Activated CD8-positive, alpha-beta memory T cell treated with anti-CD3 and anti-CD28 coated beads for 1 hour (primary cell): ENCODE results near the gene PSMB2.

Experiments
- DNase-seq, 2 donors: peaks; one replicate each; pipeline ENCODE4 v3.0.0-alpha.2; 2020; ENCODE audit warnings: low read depth in 1 of 2; ENCODE audit errors: extremely low read depth in 1 of 2

Gene PSMB2

GRCh38 chr1:35574125-35574654, 67.1 kb downstream of the PSMB2 start:
- DNase-seq, result no peak

- DNase-seq, result no peak
Observed at GRCh38 chr1:35573198-35574124, 67.9 kb downstream of the PSMB2 start, which contains the start of gene TFAP2E. TSS of gene TFAP2E (plus strand) at chr1:35573314. CDS start at chr1:35573578, 264 bp downstream.

GRCh38 chr1:35572296-35572695, 69.0 kb downstream of the PSMB2 start:
- DNase-seq, result no peak

GRCh38 chr1:35571263-35571662, 70.1 kb downstream of the PSMB2 start:
- no peak for DNase-seq

GRCh38 chr1:35570589-35571137, 70.7 kb downstream of the PSMB2 start:
- DNase-seq, result no peak

GRCh38 chr1:35569936-35570335, 71.4 kb downstream of the PSMB2 start:
- no peak for DNase-seq

- peak in 1 of 2 donors; percentile 40 for DNase-seq
Observed at GRCh38 chr1:35568975-35569395, 72.3 kb downstream of the PSMB2 start.

- no peak for DNase-seq
Observed at GRCh38 chr1:35567947-35568558, 73.3 kb downstream of the PSMB2 start.

- DNase-seq, result no peak
Observed at GRCh38 chr1:35565742-35566133, 75.6 kb downstream of the PSMB2 start.

GRCh38 chr1:35564884-35565741, 76.2 kb downstream of the PSMB2 start:
- no peak for DNase-seq

- DNase-seq, result peak; percentile 53 to 64
Observed at GRCh38 chr1:35564037-35564883, 77.1 kb downstream of the PSMB2 start.

- no peak for DNase-seq
Observed at GRCh38 chr1:35563166-35563565, 78.2 kb downstream of the PSMB2 start.

GRCh38 chr1:35561972-35562680, 79.2 kb downstream of the PSMB2 start:
- no peak for DNase-seq

GRCh38 chr1:35561297-35561971, 79.9 kb downstream of the PSMB2 start:
- DNase-seq, result no peak

GRCh38 chr1:35560256-35561225, 80.8 kb downstream of the PSMB2 start:
- DNase-seq, result no peak

- no peak for DNase-seq
Observed at GRCh38 chr1:35559317-35559944, 81.9 kb downstream of the PSMB2 start.
